Psoas muscle (tissue), 8 donors: ENCODE measurements around the gene DHX38. TPM values are rescaled to one million over a fixed set of nuclear protein-coding genes. Genes with fewer than 3 reads are reported as not detected.
A peak's percentile ranks its signal among the peaks of the same experiment; 100 is the strongest.
"Not testable (repeated sequence)": the region's sequence is repeated elsewhere in the genome, so short reads cannot be mapped to it uniquely, and the experiment has no call there.

Experiments used
- ATAC-seq, 4 donors: fragments of 200-7000 bp; cut with Tn5 transposase; one replicate each; pipeline ENCODE4 v1.9.1; 2020; ENCODE audit warnings: moderate library complexity in 3 of 4, mild to moderate bottlenecking in 2 of 4
- DNase-seq, 2 donors: peaks; one replicate each; pipeline ENCODE4 v3.0.0-alpha.2; 2020
- H3K27ac ChIP-seq: fragments of 200-600 bp; one replicate; pipeline ENCODE4 v1.8.0; 2022
- H3K27me3 ChIP-seq, 3 donors: fragments of 200-600 bp in 1 of 3; one replicate each; pipeline versions ENCODE4 v1.6.1 to v1.8.0; 2013 to 2022; ENCODE audit warnings: low read length in 2 of 3, mild to moderate bottlenecking in 2 of 3, moderate library complexity in 1 of 3; ENCODE audit not compliant: insufficient read depth in 3 of 3
- H3K36me3 ChIP-seq, 2 donors: fragments of 200-600 bp in 1 of 2; one replicate each; pipeline versions ENCODE4 v1.6.1 to v1.8.0; 2013 to 2022; ENCODE audit warnings: low read depth in 1 of 2, mild to moderate bottlenecking in 1 of 2, moderate library complexity in 1 of 2; ENCODE audit not compliant: insufficient read depth in 1 of 2
- H3K4me1 ChIP-seq: fragments of 200-600 bp; one replicate; pipeline ENCODE4 v1.8.0; 2022
- H3K4me3 ChIP-seq: fragments of 200-600 bp; one replicate; pipeline ENCODE4 v1.8.0; 2022; ENCODE audit warnings: mild to moderate bottlenecking
- H3K9me3 ChIP-seq: fragments of 200-600 bp; one replicate; pipeline ENCODE4 v1.8.0; 2022
- WGBS, 3 donors: extraction: QIAGEN DNeasy Blood & Tissue Kit; methylation state at CpG; one replicate each; pipeline versions ENCODE4 v1.1.6 to v1.1.7; 2013; 5-methylcytosine and 5-hydroxymethylcytosine counted together
- intact Hi-C, 2 donors: fragments of 100-400 bp; cut with DNase I; formaldehyde crosslinking; loops; one replicate each; pipeline versions ENCODE4 v1.11.0 to v1.14.2; 2022
- polyA plus RNA-seq, 3 donors: library from polyadenylated mRNA; stranded (reverse); fragments of 200-250 nt; gene quantifications; one replicate each; pipeline ENCODE4 v1.2.3, GENCODE V29; 2013
- total RNA-seq, 4 donors: library from RNA; stranded (reverse); fragmentation: NEBNext Ultra II Directional in 2 of 4; extraction: Animal tissue kit (Norgen Biotek cat#: 25700) in 2 of 4; gene quantifications; one replicate each; pipeline versions ENCODE4 v1.2.1 to v1.2.4, GENCODE V29; 2021 to 2023
- TF ChIP-seq, protein P1 (sequence below): fragments of 200-600 bp; IDR thresholded peaks from one replicate; pipeline ENCODE4 v1.8.0; 2022; ENCODE audit warnings: antibody characterized with exemption
- donor health status: healthy with polysubstance abuse.
- donor health status: DM: no; HTN: no; CAD: no; lungs with moderate emphysema.
- donor health status: Bipolar disorder and iron deficiency.
- donor health status: healthy.
- donor health status: DM: yes; HTN: yes; CAD: no.
- donor health status: DM: no; HTN: no; CAD: no.
- donor health status: DM: no; HTN: no; CAD: no.
- donor health status: DM: yes; HTN: yes; CAD: no.

DHX38 gene
- total and polyA plus RNA-seq, 7 donors = 32.8 to 71.9 (median 54.2) TPM

GRCh38 chr16:72050769-72051464, 42.7 kb upstream of the DHX38 start:
- H3K36me3 ChIP-seq = no peaks in the 10 kb centered on the region
- WGBS, 3 donors = 42 to 50% (median 44%) methylated on average over 4 of the region's 4 CpGs
- peak overlapping the region; percentile 83 for H3K27ac ChIP-seq
- intact Hi-C loops = no loop called here
- H3K4me3 ChIP-seq = no peak overlapping the region
- H3K27me3 ChIP-seq = no peaks in the 10 kb centered on the region
- TF ChIP-seq, protein P1, sequence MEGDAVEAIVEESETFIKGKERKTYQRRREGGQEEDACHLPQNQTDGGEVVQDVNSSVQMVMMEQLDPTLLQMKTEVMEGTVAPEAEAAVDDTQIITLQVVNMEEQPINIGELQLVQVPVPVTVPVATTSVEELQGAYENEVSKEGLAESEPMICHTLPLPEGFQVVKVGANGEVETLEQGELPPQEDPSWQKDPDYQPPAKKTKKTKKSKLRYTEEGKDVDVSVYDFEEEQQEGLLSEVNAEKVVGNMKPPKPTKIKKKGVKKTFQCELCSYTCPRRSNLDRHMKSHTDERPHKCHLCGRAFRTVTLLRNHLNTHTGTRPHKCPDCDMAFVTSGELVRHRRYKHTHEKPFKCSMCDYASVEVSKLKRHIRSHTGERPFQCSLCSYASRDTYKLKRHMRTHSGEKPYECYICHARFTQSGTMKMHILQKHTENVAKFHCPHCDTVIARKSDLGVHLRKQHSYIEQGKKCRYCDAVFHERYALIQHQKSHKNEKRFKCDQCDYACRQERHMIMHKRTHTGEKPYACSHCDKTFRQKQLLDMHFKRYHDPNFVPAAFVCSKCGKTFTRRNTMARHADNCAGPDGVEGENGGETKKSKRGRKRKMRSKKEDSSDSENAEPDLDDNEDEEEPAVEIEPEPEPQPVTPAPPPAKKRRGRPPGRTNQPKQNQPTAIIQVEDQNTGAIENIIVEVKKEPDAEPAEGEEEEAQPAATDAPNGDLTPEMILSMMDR = no peak
- DNase-seq (peak; percentile 37 to 75), ATAC-seq (peak; percentile 97 to 99 (median 97))
- no peaks in the 10 kb centered on the region for H3K9me3 ChIP-seq
- peaks cover 27% of the 10 kb centered on the region for H3K4me1 ChIP-seq

- H3K36me3 ChIP-seq = no peaks in the 10 kb centered on the region
- TF ChIP-seq, protein P1 = no peak
- H3K4me3 ChIP-seq = no peak overlapping the region
- DNase-seq (no peak), ATAC-seq (peak in 1 of 4 donors; percentile 37)
- intact Hi-C loops = no loop called here
- peak overlapping the region; percentile 83 for H3K27ac ChIP-seq
- 58 to 83% (median 60%) methylated on average over 2 of the region's 2 CpGs for WGBS, 3 donors
- no peaks in the 10 kb centered on the region for H3K27me3 ChIP-seq
- no peaks in the 10 kb centered on the region for H3K9me3 ChIP-seq
- peaks cover 27% of the 10 kb centered on the region for H3K4me1 ChIP-seq
Observed at GRCh38 chr16:72051818-72052217, 41.8 kb upstream of the DHX38 start.

DNA sequence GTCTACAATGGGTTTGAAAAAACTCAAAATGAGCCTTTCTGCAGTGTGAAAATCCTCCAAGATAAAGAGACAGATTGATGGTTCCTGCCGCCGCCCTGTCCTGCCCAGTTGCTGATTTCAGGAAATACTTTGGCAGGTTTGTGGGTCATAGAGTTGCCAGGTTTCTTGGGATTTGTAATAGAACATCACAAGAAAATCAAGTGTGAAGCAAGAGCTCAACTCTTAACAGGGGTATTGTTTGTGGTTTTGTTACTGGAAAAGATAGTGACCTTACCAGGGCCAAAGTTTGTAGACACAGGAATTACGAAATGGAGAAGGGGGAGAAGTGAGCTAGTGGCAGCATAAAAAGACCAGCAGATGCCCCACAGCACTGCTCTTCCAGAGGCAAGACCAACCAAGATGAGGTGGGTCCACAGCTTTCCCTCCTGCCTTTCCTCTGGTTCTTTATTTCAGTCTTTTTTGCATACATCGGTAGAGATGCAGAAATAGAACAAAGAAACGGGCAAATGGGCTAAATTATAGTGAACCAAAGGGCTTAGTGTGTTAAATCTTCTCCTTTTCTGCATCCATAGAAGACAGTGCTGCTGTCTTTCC, 39.3 kb upstream of the DHX38 start, which contains the start of gene HP:
Gene HP (plus strand): TSS at position 252 of the 594 bp plus-strand sequence. CDS start 148 bp downstream, at position 400.
- H3K36me3 ChIP-seq, intact Hi-C loops, H3K27ac ChIP-seq, H3K4me3 ChIP-seq, H3K27me3 ChIP-seq, H3K9me3 ChIP-seq, ATAC-seq, DNase-seq: not testable (repeated sequence)
- peaks cover 27% of the 10 kb centered on the region for H3K4me1 ChIP-seq
- 71 to 83% (median 82%) methylated on average over 5 of the region's 5 CpGs for WGBS, 3 donors

GRCh38 chr16:72055911-72056310, 37.7 kb upstream of the DHX38 start:
- DNase-seq (no peak), ATAC-seq (no peak)
- TF ChIP-seq, protein P1 = no peak
- H3K4me3 ChIP-seq = no peak overlapping the region
- 83 to 87% (median 85%) methylated on average over 4 of the region's 4 CpGs for WGBS, 3 donors
- intact Hi-C loops = no loop called here
- H3K4me1 ChIP-seq = peaks cover 14% of the 10 kb centered on the region
- no peaks in the 10 kb centered on the region for H3K9me3 ChIP-seq
- no peaks in the 10 kb centered on the region for H3K36me3 ChIP-seq
- H3K27me3 ChIP-seq = no peaks in the 10 kb centered on the region
- H3K27ac ChIP-seq = no peak overlapping the region

GRCh38 chr16:72057313-72057712, 36.3 kb upstream of the DHX38 start:
- 56 to 85% methylated on average over 1 to 2 of the region's 6 CpGs; no CpG with 5 or more reads in 1 of the 3 donors for WGBS, 3 donors
- ATAC-seq, DNase-seq, H3K4me3 ChIP-seq, H3K9me3 ChIP-seq, H3K27ac ChIP-seq, H3K27me3 ChIP-seq, H3K36me3 ChIP-seq, intact Hi-C loops, H3K4me1 ChIP-seq: not testable (repeated sequence)

GRCh38 chr16:72059060-72059459, 34.6 kb upstream of the DHX38 start:
- H3K4me1 ChIP-seq, H3K27me3 ChIP-seq, ATAC-seq, H3K36me3 ChIP-seq, H3K9me3 ChIP-seq, DNase-seq, H3K27ac ChIP-seq, intact Hi-C loops, H3K4me3 ChIP-seq: not testable (repeated sequence)
- 70 to 81% (median 78%) methylated on average over 5 to 7 of the region's 7 CpGs for WGBS, 3 donors
